GM18517 (cell line): ENCODE results near the gene OR8G1.
"Not testable (repeated sequence)": the region's sequence is repeated elsewhere in the genome, so short reads cannot be mapped to it uniquely, and the experiment has no call there.

Experiments
- ATAC-seq: cut with Tn5 transposase; IDR thresholded peaks from one replicate; pipeline ENCODE4 v1.9.1; 2021; ENCODE audit warnings: mild to moderate bottlenecking, moderate library complexity; ENCODE audit not compliant: unreplicated experiment

OR8G1 gene

DNA sequence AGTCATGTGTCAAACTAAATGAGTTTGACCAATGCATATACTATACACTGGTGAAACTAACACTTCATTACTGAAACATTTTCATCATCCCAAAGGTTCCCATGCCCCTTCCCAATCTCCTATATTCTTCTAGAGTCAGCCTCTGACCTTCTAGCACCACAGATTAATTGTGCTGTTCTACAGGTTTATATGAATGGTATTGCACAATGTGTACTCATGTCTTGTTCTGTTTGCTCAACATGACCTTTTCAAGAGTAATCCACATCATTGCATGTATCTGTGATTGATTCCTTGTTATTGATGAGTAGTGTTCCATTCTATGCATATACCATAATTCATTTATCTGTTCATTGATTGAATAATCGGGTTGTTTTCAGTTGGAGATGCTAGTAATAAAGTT is 7.5 kb upstream of the OR8G1 start:
- ATAC-seq: no peak

DNA sequence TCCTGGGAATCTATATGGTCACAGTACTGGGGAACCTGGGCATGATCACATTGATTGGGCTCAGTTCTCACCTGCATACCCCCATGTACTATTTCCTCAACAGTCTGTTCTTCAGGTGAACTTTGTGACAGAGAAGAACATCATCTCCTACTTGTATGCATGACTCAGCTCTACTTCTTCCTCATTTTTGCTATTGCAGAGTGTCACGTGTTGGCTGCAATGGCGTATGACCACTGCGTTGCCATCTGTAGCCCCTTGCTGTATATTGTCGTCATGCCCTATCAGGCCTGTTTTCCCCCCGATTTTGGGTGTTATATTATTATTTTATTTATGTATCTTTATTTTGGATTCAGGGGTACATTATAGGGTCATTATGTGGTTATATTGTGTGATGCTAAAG is 2.4 kb upstream of the OR8G1 start:
- ATAC-seq: no peak

- not testable (repeated sequence) for ATAC-seq
Measured at GRCh38 chr11:124249869-124250268, 9.0 kb downstream of the OR8G1 start.

GRCh38 chr11:124256076-124256475 is 15.2 kb downstream of the OR8G1 start, which contains the start of gene OR8G5:
Gene OR8G5, plus strand, starts transcription at chr11:124256376. Its CDS starts 8,556 bp downstream, at chr11:124264932.
- ATAC-seq: no peak

GRCh38 chr11:124265041-124265440 is 24.1 kb downstream of the OR8G1 start:
- not testable (repeated sequence) for ATAC-seq

DNA sequence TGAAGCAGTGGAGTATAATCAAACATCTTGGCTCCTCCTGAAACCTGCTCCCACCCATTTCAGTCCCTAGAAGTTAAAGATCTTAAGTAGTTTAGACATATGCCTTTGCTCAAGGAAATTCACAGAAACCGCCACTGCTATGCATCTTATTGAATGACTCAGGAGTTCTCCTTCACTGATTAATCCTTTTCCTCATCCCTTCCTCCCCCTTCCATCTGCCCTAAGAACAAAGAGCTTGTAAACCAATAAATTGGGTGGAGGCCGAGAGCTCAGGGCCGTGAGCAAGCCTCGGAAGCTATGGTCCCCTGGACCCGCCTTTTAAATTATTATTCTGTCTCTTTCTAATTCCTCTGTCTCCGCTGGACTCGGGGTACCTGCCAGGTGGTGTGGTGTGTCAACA is 30.0 kb downstream of the OR8G1 start:
- not testable (repeated sequence) for ATAC-seq

GRCh38 chr11:124274000-124274399 is 33.1 kb downstream of the OR8G1 start:
- ATAC-seq: no peak

GRCh38 chr11:124276081-124276480 is 35.2 kb downstream of the OR8G1 start:
- no peak for ATAC-seq

DNA sequence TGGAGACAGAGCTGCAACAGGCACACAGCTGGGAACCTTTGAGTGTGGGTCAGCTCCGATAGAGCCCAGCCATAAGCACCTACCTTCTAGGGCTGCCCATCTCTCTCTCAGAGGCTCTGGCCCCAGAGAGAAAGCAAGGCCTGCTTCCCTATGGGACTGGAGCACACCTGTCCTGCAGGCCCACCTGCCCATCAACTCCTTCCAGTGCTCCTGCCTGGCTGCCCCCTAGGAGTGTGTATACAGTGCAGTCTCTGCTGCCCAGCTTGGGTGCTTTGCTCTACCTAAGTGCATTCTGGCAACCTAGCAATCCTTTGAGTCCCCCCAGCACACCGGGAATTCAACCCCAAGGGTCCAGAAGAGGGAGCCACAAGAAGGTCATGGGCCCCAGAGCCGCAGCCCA is 36.3 kb downstream of the OR8G1 start:
- ATAC-seq: no peak

- ATAC-seq: no peak
Measured at GRCh38 chr11:124277804-124278203, 36.9 kb downstream of the OR8G1 start.

GRCh38 chr11:124278261-124278660 is 37.4 kb downstream of the OR8G1 start:
- no peak for ATAC-seq

- no peak for ATAC-seq
Measured at GRCh38 chr11:124285610-124286344, 44.9 kb downstream of the OR8G1 start.

DNA sequence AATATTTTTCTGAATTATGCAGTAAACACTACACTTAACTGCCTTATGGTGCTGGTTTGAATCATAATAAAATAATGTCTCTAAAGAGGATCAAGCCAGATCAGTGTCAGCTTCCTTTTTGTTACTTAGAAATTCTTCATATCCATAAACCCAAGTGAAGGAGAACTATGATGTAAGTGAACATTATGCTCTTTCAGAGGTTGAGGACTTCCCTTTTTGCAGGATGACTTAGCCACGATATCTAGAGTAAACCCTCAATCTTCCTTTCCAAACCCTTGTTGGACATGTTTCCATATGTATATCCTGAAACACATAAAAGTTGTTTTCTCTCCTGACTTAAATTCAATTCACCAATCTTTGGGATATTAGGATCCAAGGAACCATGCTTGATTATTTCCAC is 53.8 kb downstream of the OR8G1 start:
- ATAC-seq: no peak

DNA sequence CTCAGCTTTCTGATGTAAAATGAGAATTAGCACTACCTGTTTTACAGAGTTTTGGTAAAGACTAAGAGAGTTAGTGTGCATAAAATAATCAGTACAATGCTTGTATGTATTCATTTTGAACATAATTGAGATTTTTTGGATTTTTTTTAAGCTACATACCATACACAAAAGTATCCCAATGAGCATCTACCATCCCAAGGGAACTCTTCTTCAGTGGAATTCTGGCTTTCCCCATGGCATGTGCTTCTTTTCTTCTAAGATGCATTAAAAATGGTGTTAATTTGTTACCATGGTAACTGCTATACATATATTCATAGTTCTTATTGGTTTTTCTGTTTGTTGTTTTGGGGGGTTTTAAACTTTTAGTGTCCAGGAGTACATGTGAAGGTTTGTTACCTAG is 55.1 kb downstream of the OR8G1 start:
- ATAC-seq: no peak

DNA sequence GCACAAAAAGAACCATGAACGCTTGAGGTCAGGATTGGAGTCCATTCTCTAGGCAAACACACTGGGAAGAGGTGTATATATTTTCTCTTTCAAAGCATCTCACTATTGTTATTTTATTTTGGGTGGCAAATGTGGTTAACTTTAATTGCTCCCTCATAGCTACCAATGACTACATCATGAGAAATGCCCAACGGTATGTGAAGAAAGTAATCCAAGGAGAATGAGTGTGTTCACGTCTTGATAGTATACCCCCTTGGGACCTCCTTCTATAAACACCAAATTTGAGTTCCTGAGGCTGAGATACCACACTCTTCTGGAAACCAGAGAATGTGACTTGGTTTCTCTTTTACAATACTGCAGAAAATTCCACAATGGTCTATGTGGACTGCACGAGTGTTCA is 57.0 kb downstream of the OR8G1 start:
- no peak for ATAC-seq

GRCh38 chr11:124301548-124301947 is 60.7 kb downstream of the OR8G1 start:
- ATAC-seq: no peak

GRCh38 chr11:124302347-124303125 is 61.6 kb downstream of the OR8G1 start:
- ATAC-seq: no peak
